Measurements from ENCODE around the gene CLDN12.

- TF ChIP-seq EZH2 (IDR thresholded peaks at IDR 0.05): no peak
- no peak for TF ChIP-seq POLR2AphosphoS5 (IDR thresholded peaks at IDR 0.05; ENCODE audit: borderline replicate concordance, low read depth, low read length)
Observed at GRCh38 chr7:90402785-90403173, 482 bp upstream of the CLDN12 start.

Data from SK-N-MC (cell line).